Fibroblast of lung (primary cell): ENCODE results near the gene JAK1. TPM values are rescaled to one million over a fixed set of nuclear protein-coding genes. Genes with fewer than 3 reads are reported as not detected.

ENCODE experiments used
- DNase-seq, 2 donors: peaks; one replicate each; pipeline versions ENCODE4 v3.0.0 to v3.0.0-alpha.2; 2010; ENCODE audit warnings: low read depth in 2 of 2
- H2AFZ ChIP-seq: 2 replicates; pipeline ENCODE4 v1.5.1; 2012; ENCODE audit warnings: low read length, control low read depth, inconsistent platforms
- H3K27ac ChIP-seq: 2 replicates; pipeline ENCODE4 v1.5.1; 2011; ENCODE audit warnings: low read length, control low read depth; ENCODE audit not compliant: insufficient read depth
- H3K27me3 ChIP-seq: 2 replicates; pipeline ENCODE4 v1.5.1; 2011; ENCODE audit warnings: mild to moderate bottlenecking, low read length; ENCODE audit not compliant: control insufficient read depth, insufficient read depth
- H3K36me3 ChIP-seq: 2 replicates; pipeline ENCODE4 v1.5.1; 2011; ENCODE audit warnings: low read length; ENCODE audit not compliant: control insufficient read depth, insufficient read depth
- H3K4me1 ChIP-seq: 2 replicates; pipeline ENCODE4 v1.5.1; 2011; ENCODE audit warnings: low read length; ENCODE audit not compliant: control insufficient read depth, insufficient read depth; ENCODE audit errors: extremely low read depth
- H3K4me2 ChIP-seq: 2 replicates; pipeline ENCODE4 v1.5.1; 2011; ENCODE audit warnings: low read length, control low read depth; ENCODE audit not compliant: insufficient read depth; ENCODE audit errors: extremely low read depth
- H3K4me3 ChIP-seq, 4 experiments: fragments of 200-600 bp in 1 of 4; sonication (generic) in 1 of 4; replicated peaks in 1 of 4; 2 replicates each; pipeline ENCODE4 v1.5.1; 2011 to 2016; ENCODE audit warnings: low read length in 4 of 4, low read depth in 3 of 4, mild to moderate bottlenecking in 3 of 4, control low read depth in 2 of 4, inconsistent platforms in 1 of 4, mixed read lengths in 1 of 4; ENCODE audit not compliant: insufficient read depth in 1 of 4; ENCODE audit errors: control extremely low read depth in 1 of 4
- H3K79me2 ChIP-seq: 2 replicates; pipeline ENCODE4 v1.5.1; 2012; ENCODE audit warnings: mild to moderate bottlenecking, low read length, inconsistent platforms; ENCODE audit not compliant: control insufficient read depth, insufficient read depth
- H3K9ac ChIP-seq: 2 replicates; pipeline ENCODE4 v1.5.1; 2011; ENCODE audit warnings: mild to moderate bottlenecking, low read length, control low read depth; ENCODE audit not compliant: insufficient read depth
- H3K9me3 ChIP-seq: 2 replicates; pipeline ENCODE4 v1.5.1; 2012; ENCODE audit warnings: low read depth, low read length; ENCODE audit not compliant: control insufficient read depth, insufficient read depth
- H4K20me1 ChIP-seq: 2 replicates; pipeline ENCODE4 v1.5.1; 2011; ENCODE audit warnings: low read length; ENCODE audit not compliant: control insufficient read depth, insufficient read depth; ENCODE audit errors: extremely low read depth
- CTCF ChIP-seq, 2 donors: IDR thresholded peaks in 1 of 2; conservative IDR thresholded peaks in 1 of 2; 1 replicate in 1 of 2; 2 replicates in 1 of 2; pipeline ENCODE4 v1.5.1; 2011 to 2012; ENCODE audit warnings: low read length in 2 of 2, control low read depth in 1 of 2, inconsistent platforms in 1 of 2, low read depth in 1 of 2, mild to moderate bottlenecking in 1 of 2
- EZH2 ChIP-seq: IDR thresholded peaks from 2 replicates; pipeline ENCODE4 v1.5.1; 2012; ENCODE audit warnings: low read length, control low read depth, mild to moderate bottlenecking; ENCODE audit errors: missing control alignments
- polyA plus RNA-seq, 2 donors: library from polyadenylated mRNA; depleted of rRNA in 1 of 2; stranded (reverse) in 1 of 2; unstranded in 1 of 2; fragments of >200 nt; gene quantifications; 2 replicates each; pipeline ENCODE4 v1.2.1, GENCODE V29; 2011 to 2012; ENCODE audit warnings: missing spikeins in 1 of 2
- total RNA-seq: library from RNA; depleted of rRNA; stranded (reverse); fragments of >200 nt; gene quantifications from 2 replicates; pipeline ENCODE4 v1.2.1, GENCODE V29; 2014

JAK1 gene
- total and polyA plus RNA-seq, 2 donors (not counting 1 experiment from before 2014, with no cell fraction given), result 144 to 152 TPM

GRCh38 chr1:64851664-64852063 lies 114.7 kb downstream of the JAK1 start:
- H3K4me1 ChIP-seq, result no peaks in the 10 kb centered on the region
- no peak overlapping the region for H3K9ac ChIP-seq
- H3K79me2 ChIP-seq, result no peaks in the 10 kb centered on the region
- no peaks in the 10 kb centered on the region for H4K20me1 ChIP-seq
- no peak overlapping the region for H3K4me3 ChIP-seq
- H3K36me3 ChIP-seq, result peaks cover 9% of the 10 kb centered on the region
- H3K27me3 ChIP-seq, result no peaks in the 10 kb centered on the region
- H3K27ac ChIP-seq, result no peak overlapping the region
- DNase-seq, result no peak
- H3K4me2 ChIP-seq, result no peak overlapping the region
- H3K9me3 ChIP-seq, result no peaks in the 10 kb centered on the region
- no peak overlapping the region for H2AFZ ChIP-seq
- TF ChIP-seq CTCF (conservative IDR thresholded peaks at IDR 0.05 in 1 of 2, IDR thresholded peaks at IDR 0.05 in 1 of 2; ENCODE audit: low read depth in 1 of 2, low read length in 2 of 2), result no peak
- TF ChIP-seq EZH2, result no peak

- H3K4me3 ChIP-seq, result no peak overlapping the region
- no peaks in the 10 kb centered on the region for H3K27me3 ChIP-seq
- DNase-seq, result no peak
- no peaks in the 10 kb centered on the region for H4K20me1 ChIP-seq
- H3K9me3 ChIP-seq, result no peaks in the 10 kb centered on the region
- no peaks in the 10 kb centered on the region for H3K4me1 ChIP-seq
- TF ChIP-seq EZH2, result no peak
- no peak for TF ChIP-seq CTCF (conservative IDR thresholded peaks at IDR 0.05 in 1 of 2, IDR thresholded peaks at IDR 0.05 in 1 of 2; ENCODE audit: low read depth in 1 of 2, low read length in 2 of 2)
- peaks cover 10% of the 10 kb centered on the region for H3K36me3 ChIP-seq
- no peak overlapping the region for H3K9ac ChIP-seq
- no peak overlapping the region for H3K27ac ChIP-seq
- no peak overlapping the region for H2AFZ ChIP-seq
- no peak overlapping the region for H3K4me2 ChIP-seq
- no peaks in the 10 kb centered on the region for H3K79me2 ChIP-seq
Measured at GRCh38 chr1:64850846-64851245, 115.5 kb downstream of the JAK1 start.

DNA sequence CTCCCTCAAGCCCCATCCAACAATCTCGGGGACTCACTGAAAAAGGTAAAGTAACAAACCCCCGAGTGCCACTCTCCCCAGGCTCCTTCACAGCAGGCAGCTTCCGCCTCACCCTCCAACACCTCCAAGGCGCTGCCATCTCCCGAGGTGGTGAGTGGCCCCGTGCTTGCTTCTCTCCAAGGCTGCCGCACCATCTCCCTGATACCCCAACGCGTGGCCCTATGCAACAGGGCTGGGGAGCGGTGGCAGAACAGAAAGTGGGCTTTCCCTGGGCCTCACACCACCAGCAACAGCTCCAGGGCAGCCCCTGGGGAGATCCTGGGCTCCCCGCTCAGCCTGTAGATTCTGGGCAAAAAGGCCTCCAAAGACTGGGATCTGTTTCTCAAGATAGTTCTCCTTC lies 116.4 kb downstream of the JAK1 start:
- Histone ChIP-seq H3K27me3 (no peaks in the 10 kb centered on the region), H3K36me3 (peaks cover 14% of the 10 kb centered on the region), H3K4me1 (no peaks in the 10 kb centered on the region), H3K9ac (no peak overlapping the region), H3K4me2 (no peak overlapping the region), H3K4me3 (no peak overlapping the region), H4K20me1 (no peaks in the 10 kb centered on the region), H3K79me2 (no peaks in the 10 kb centered on the region), H2AFZ (no peak overlapping the region), H3K27ac (no peak overlapping the region), H3K9me3 (no peaks in the 10 kb centered on the region)
- no peak for DNase-seq
- no peak for TF ChIP-seq CTCF (conservative IDR thresholded peaks at IDR 0.05 in 1 of 2, IDR thresholded peaks at IDR 0.05 in 1 of 2; ENCODE audit: low read depth in 1 of 2, low read length in 2 of 2)
- no peak for TF ChIP-seq EZH2
